WTC11 (cell line): ENCODE results near the gene EVI5L.

Experiments
- TF ChIP-seq, protein P1 (sequence below): fragments of 200-600 bp; IDR thresholded peaks from 2 replicates; pipeline ENCODE4 v1.8.0; 2022; ENCODE audit warnings: antibody characterized with exemption
- TF ChIP-seq, protein P2 (sequence below): sonication (generic); formaldehyde crosslinking; IDR thresholded peaks from 2 replicates; pipeline ENCODE4 v1.8.0; 2023; ENCODE audit warnings: missing genetic modification reagents, mild to moderate bottlenecking, borderline replicate concordance

DNA sequence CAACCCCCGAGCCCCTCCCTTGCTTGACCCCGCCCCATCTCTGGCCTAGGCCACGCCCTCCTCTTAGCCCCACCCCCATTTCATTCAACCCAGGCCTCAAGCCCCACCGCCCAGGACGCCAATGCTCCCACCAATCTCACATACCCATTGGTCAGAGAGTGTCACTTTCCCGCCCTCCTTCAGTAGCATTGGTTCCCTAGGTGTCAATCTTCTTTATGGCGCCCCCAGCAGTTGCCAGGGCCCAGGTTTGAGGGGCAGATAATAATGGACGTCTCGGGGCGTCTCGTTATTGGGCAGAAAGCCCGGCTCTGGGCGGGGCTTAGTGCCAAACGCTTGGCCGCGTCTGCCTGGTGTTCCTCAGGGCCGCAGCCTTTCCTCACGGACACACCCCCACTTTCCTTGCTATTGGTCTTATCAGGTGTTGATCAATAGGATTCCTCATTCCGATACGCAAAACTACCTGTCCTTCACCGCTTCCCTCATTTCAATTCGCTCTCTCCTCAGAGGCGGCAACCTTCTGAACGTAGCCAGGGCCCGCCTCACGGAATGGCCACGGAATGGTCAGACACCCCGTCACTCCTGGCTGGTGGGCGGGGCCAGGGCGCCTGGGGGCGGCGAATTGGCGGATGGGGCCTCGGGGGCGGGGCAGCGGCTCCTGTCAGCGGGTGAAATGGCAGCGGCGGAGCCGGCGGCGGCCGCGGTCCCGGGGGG lies at the start of gene EVI5L:
- TF ChIP-seq, protein P1, sequence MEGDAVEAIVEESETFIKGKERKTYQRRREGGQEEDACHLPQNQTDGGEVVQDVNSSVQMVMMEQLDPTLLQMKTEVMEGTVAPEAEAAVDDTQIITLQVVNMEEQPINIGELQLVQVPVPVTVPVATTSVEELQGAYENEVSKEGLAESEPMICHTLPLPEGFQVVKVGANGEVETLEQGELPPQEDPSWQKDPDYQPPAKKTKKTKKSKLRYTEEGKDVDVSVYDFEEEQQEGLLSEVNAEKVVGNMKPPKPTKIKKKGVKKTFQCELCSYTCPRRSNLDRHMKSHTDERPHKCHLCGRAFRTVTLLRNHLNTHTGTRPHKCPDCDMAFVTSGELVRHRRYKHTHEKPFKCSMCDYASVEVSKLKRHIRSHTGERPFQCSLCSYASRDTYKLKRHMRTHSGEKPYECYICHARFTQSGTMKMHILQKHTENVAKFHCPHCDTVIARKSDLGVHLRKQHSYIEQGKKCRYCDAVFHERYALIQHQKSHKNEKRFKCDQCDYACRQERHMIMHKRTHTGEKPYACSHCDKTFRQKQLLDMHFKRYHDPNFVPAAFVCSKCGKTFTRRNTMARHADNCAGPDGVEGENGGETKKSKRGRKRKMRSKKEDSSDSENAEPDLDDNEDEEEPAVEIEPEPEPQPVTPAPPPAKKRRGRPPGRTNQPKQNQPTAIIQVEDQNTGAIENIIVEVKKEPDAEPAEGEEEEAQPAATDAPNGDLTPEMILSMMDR, result no peak
- TF ChIP-seq, protein P2, sequence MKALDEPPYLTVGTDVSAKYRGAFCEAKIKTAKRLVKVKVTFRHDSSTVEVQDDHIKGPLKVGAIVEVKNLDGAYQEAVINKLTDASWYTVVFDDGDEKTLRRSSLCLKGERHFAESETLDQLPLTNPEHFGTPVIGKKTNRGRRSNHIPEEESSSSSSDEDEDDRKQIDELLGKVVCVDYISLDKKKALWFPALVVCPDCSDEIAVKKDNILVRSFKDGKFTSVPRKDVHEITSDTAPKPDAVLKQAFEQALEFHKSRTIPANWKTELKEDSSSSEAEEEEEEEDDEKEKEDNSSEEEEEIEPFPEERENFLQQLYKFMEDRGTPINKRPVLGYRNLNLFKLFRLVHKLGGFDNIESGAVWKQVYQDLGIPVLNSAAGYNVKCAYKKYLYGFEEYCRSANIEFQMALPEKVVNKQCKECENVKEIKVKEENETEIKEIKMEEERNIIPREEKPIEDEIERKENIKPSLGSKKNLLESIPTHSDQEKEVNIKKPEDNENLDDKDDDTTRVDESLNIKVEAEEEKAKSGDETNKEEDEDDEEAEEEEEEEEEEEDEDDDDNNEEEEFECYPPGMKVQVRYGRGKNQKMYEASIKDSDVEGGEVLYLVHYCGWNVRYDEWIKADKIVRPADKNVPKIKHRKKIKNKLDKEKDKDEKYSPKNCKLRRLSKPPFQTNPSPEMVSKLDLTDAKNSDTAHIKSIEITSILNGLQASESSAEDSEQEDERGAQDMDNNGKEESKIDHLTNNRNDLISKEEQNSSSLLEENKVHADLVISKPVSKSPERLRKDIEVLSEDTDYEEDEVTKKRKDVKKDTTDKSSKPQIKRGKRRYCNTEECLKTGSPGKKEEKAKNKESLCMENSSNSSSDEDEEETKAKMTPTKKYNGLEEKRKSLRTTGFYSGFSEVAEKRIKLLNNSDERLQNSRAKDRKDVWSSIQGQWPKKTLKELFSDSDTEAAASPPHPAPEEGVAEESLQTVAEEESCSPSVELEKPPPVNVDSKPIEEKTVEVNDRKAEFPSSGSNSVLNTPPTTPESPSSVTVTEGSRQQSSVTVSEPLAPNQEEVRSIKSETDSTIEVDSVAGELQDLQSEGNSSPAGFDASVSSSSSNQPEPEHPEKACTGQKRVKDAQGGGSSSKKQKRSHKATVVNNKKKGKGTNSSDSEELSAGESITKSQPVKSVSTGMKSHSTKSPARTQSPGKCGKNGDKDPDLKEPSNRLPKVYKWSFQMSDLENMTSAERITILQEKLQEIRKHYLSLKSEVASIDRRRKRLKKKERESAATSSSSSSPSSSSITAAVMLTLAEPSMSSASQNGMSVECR (CRISPR knock-in tag), result no peak
